ENCODE data around the gene ANKRD31.

DNA sequence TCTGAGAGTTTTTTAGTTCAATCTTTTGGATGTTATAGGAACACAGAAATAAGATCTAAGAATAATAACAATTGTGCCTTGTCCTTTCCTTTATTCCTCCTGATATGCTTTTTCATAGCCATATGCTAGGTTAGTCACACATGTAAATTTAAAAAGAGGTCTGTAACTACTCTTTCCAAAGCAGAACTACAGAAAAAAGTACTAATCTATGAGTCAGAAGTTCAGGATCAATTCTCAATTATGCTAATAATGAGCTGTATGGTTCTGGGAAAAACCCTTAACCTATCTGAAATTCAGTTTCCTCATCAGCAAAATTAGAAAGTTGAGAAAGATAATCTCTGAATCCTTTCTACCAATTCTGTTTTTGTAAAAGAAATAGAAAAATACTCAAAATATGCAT lies 44.4 kb downstream of the ANKRD31 start:
- TF ChIP-seq, protein P1, sequence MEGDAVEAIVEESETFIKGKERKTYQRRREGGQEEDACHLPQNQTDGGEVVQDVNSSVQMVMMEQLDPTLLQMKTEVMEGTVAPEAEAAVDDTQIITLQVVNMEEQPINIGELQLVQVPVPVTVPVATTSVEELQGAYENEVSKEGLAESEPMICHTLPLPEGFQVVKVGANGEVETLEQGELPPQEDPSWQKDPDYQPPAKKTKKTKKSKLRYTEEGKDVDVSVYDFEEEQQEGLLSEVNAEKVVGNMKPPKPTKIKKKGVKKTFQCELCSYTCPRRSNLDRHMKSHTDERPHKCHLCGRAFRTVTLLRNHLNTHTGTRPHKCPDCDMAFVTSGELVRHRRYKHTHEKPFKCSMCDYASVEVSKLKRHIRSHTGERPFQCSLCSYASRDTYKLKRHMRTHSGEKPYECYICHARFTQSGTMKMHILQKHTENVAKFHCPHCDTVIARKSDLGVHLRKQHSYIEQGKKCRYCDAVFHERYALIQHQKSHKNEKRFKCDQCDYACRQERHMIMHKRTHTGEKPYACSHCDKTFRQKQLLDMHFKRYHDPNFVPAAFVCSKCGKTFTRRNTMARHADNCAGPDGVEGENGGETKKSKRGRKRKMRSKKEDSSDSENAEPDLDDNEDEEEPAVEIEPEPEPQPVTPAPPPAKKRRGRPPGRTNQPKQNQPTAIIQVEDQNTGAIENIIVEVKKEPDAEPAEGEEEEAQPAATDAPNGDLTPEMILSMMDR (IDR thresholded peaks at IDR 0.05): no peak
- TF ChIP-seq POLR2A (IDR thresholded peaks at IDR 0.05): no peak
